ENCODE data around the gene CROCC2. TPM values are rescaled to one million over a fixed set of nuclear protein-coding genes. Genes with fewer than 3 reads are reported as not detected.

Gene CROCC2
- total and polyA plus RNA-seq, 7 donors, result under 0.01 to 0.09 TPM; not detected in 5

GRCh38 chr2:240876035-240876474, 30.1 kb upstream of the CROCC2 start:
- H3K4me3 ChIP-seq, result no peak overlapping the region
- 39 to 65% methylated on average over 7 of the region's 7 CpGs for WGBS, 2 donors
- H3K9me3 ChIP-seq, result no peaks in the 10 kb centered on the region
- intact Hi-C loops (cut with DNase I), result no loop called here
- H3K27me3 ChIP-seq, result no peaks in the 10 kb centered on the region
- DNase-seq, result no peak
- no peaks in the 10 kb centered on the region for H3K4me1 ChIP-seq
- no peak overlapping the region for H3K27ac ChIP-seq
- TF ChIP-seq POLR2A (IDR thresholded peaks at IDR 0.05), result no peak
- TF ChIP-seq EP300 (IDR thresholded peaks at IDR 0.05), result no peak
- TF ChIP-seq, protein P1, sequence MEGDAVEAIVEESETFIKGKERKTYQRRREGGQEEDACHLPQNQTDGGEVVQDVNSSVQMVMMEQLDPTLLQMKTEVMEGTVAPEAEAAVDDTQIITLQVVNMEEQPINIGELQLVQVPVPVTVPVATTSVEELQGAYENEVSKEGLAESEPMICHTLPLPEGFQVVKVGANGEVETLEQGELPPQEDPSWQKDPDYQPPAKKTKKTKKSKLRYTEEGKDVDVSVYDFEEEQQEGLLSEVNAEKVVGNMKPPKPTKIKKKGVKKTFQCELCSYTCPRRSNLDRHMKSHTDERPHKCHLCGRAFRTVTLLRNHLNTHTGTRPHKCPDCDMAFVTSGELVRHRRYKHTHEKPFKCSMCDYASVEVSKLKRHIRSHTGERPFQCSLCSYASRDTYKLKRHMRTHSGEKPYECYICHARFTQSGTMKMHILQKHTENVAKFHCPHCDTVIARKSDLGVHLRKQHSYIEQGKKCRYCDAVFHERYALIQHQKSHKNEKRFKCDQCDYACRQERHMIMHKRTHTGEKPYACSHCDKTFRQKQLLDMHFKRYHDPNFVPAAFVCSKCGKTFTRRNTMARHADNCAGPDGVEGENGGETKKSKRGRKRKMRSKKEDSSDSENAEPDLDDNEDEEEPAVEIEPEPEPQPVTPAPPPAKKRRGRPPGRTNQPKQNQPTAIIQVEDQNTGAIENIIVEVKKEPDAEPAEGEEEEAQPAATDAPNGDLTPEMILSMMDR (IDR thresholded peaks at IDR 0.05), result no peak
- TF ChIP-seq POLR2AphosphoS5 (IDR thresholded peaks at IDR 0.05), result no peak
- H3K36me3 ChIP-seq, result no peaks in the 10 kb centered on the region

GRCh38 chr2:240876475-240877251, 29.5 kb upstream of the CROCC2 start:
- DNase-seq, result no peak
- no peak for TF ChIP-seq EP300 (IDR thresholded peaks at IDR 0.05)
- Histone ChIP-seq H3K4me1 (no peaks in the 10 kb centered on the region), H3K9me3 (no peaks in the 10 kb centered on the region), H3K4me3 (no peak overlapping the region), H3K27me3 (no peaks in the 10 kb centered on the region), H3K27ac (no peak overlapping the region), H3K36me3 (no peaks in the 10 kb centered on the region)
- intact Hi-C loops (cut with DNase I), result no loop called here
- 26 to 77% methylated on average over 18 of the region's 18 CpGs for WGBS, 2 donors

GRCh38 chr2:240877460-240878340, 28.4 kb upstream of the CROCC2 start:
- Histone ChIP-seq H3K4me3 (no peak overlapping the region), H3K9me3 (no peaks in the 10 kb centered on the region), H3K36me3 (no peaks in the 10 kb centered on the region), H3K27me3 (no peaks in the 10 kb centered on the region), H3K27ac (no peak overlapping the region), H3K4me1 (no peaks in the 10 kb centered on the region)
- WGBS, 2 donors, result 93% methylated on average over 40 of the region's 40 CpGs
- intact Hi-C loops (cut with DNase I), result no loop called here
- TF ChIP-seq POLR2A (IDR thresholded peaks at IDR 0.05) (no peak), EP300 (IDR thresholded peaks at IDR 0.05) (no peak)
- TF ChIP-seq, protein P1 (IDR thresholded peaks at IDR 0.05), result no peak
- no peak for DNase-seq

- no peaks in the 10 kb centered on the region for H3K36me3 ChIP-seq
- no peak overlapping the region for H3K4me3 ChIP-seq
- DNase-seq, result no peak
- H3K27me3 ChIP-seq, result no peaks in the 10 kb centered on the region
- no peaks in the 10 kb centered on the region for H3K4me1 ChIP-seq
- intact Hi-C loops (cut with DNase I), result no loop called here
- TF ChIP-seq EP300 (IDR thresholded peaks at IDR 0.05) (no peak), POLR2AphosphoS5 (IDR thresholded peaks at IDR 0.05) (no peak), POLR2A (IDR thresholded peaks at IDR 0.05) (no peak)
- TF ChIP-seq, protein P1 (IDR thresholded peaks at IDR 0.05), result no peak
- no peak overlapping the region for H3K27ac ChIP-seq
- WGBS, 2 donors, result 90% methylated on average over 18 of the region's 18 CpGs
- H3K9me3 ChIP-seq, result no peaks in the 10 kb centered on the region
Observed at GRCh38 chr2:240878341-240878936, 27.7 kb upstream of the CROCC2 start.

- WGBS, 2 donors, result 79% methylated on average over 7 of the region's 7 CpGs
- Histone ChIP-seq H3K9me3 (no peaks in the 10 kb centered on the region), H3K27ac (no peak overlapping the region), H3K36me3 (no peaks in the 10 kb centered on the region), H3K4me3 (no peak overlapping the region), H3K4me1 (no peaks in the 10 kb centered on the region), H3K27me3 (no peaks in the 10 kb centered on the region)
- DNase-seq, result no peak
- TF ChIP-seq POLR2A (IDR thresholded peaks at IDR 0.05) (no peak), EP300 (IDR thresholded peaks at IDR 0.05) (no peak), POLR2AphosphoS5 (IDR thresholded peaks at IDR 0.05) (no peak)
- TF ChIP-seq, protein P1 (IDR thresholded peaks at IDR 0.05), result no peak
- intact Hi-C loops (cut with DNase I), result no loop called here
Observed at GRCh38 chr2:240879105-240879504, 27.0 kb upstream of the CROCC2 start.

Measured in sigmoid colon (tissue), 7 donors.